ENCODE measurements around the gene MRPL45.
A peak's percentile ranks its signal among the peaks of the same experiment; 100 is the strongest.

Gene MRPL45

DNA sequence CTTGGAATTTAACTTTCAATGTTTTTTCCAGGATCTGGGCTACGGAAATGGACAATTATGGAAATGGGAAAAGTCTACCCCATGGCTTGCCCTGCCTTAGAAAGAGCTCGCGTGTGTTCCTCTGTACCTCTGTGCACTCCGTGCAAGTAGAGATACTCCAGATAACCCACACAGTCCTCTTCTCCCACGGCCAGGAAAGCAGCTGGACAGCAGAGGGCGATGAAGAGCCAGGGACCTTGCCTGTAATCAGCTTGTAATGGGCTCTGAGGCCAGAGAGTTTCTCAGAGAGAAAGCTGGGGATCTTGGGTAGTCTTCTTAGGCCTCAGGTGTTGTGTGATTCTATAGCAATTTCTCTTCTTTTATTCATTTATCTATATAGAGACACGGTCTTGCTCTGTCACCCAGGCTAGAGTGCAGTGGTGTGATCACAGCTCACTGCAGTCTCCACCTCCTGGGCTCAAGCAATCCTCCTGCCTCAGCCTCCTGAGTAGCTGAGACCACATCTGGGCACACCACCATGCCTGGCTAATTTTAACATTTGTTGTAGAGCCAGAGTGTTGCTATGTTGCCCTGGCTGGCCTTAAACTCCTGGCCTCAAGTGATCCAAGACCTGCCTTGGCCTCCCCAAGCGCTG is 52.2 kb downstream of the MRPL45 start:
- peak; percentile 75 for DNase-seq (ENCODE audit: low read depth)

DNA sequence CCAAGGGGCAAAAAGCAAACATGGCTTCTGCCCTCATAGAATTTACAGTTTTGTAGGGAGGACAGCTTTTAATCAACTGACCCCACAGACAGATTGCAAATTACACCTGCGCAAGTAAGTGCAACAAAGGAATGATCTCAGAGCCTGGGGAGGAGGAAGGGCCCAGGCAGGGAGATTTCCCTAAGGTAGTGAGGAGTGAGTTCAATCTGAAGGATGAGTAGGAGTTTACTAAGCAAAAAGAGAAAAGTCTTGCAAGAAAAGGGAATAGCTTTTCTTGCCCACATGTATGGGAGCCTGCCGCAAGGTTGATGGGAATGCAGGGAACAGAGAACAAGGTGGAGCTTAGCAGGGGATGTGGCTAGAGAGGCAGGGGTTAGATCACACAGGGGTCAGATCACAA is 53.1 kb downstream of the MRPL45 start:
- no peak for DNase-seq (ENCODE audit: low read depth)

DNA sequence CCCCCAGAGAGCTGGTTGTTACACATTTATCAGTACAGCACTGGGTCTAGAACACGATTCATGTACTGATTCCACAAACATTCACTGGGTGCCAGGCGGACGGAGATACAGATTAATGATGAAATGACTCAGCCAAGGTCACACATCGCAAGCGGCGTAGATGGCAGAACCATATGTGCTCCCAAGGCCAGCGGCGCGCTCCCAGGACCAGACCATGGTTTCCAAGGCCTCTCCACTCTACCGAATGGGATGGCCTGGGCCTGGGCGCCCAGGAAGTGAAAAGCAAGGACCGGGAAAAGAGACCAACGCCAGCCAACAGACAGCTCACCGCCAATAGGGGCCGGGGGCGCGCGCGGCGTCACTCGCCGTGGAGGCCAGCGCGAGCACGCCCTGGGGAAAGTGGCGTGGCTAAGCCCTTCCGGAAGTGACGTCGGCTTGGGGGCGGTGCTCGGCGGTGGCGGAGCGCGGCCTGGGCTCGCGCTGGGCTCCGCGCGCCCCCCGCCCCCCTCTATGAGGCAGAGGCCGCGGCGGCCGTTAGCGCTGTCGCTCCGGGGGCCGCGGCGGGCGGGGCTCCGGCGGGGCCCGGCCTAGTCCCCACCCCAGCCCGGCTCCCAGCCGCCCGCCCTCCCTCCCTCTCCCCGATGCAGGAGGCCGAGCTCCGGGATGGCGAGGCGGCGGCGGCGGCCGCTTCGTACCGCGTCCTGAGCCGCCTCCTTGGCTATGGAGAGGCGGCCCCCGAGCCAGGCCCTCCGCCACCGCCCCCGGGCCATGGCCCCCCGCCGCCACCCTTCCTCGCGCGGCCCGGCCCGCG is 54.6 kb downstream of the MRPL45 start, which contains the start of gene SOCS7:
Gene SOCS7 (plus strand): TSS at position 433 of the 811 bp plus-strand sequence. CDS start 209 bp downstream, at position 642.
- peak; percentile 89 for DNase-seq (ENCODE audit: low read depth)

DNA sequence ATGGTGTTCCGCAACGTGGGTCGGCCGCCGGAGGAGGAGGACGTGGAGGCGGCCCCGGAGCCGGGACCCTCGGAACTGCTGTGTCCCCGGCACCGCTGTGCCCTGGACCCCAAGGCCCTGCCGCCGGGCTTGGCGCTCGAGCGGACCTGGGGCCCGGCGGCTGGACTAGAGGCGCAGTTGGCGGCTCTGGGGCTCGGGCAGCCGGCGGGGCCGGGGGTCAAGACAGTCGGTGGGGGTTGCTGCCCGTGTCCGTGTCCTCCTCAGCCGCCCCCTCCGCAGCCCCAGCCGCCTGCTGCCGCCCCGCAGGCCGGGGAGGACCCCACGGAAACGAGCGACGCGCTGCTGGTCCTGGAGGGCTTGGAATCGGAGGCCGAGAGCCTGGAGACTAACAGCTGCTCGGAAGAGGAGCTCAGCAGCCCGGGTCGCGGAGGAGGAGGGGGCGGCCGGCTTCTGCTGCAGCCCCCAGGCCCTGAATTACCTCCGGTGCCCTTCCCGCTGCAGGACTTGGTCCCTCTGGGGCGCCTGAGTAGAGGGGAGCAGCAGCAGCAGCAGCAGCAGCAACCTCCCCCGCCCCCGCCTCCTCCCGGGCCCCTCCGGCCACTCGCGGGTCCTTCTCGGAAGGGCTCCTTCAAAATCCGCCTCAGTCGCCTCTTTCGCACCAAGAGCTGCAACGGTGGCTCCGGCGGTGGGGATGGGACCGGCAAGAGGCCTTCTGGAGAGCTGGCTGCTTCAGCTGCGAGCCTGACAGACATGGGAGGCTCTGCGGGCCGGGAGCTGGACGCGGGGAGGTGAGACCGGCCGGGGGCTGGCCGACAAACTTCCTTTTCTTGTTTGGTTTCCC is 55.5 kb downstream of the MRPL45 start:
- DNase-seq (ENCODE audit: low read depth), result no peak

DNA sequence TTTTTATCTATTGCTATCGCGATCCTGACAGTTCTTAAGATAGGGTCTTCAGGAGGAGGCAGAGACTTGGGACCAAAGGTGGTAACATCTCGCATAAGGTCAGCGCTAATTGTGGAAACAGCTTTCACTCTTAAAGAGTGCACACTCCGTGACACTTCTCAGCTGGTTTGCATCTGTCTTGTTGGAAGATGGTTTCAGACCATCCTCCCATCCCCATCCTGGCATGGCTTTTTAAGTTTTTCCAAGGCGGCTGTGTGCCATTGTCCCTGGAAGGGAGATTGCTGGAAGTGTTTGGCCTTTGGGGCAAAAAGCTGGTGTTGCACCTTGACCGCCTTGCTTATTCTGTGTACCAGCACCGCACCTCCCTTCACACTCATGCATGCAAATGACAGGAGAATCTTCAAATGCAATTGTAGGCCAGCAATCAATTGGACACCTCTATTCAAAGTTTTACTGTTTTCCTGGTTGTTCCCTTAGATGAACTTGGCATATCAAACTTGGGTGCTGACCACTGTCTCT is 56.2 kb downstream of the MRPL45 start:
- no peak for DNase-seq (ENCODE audit: low read depth)

DNA sequence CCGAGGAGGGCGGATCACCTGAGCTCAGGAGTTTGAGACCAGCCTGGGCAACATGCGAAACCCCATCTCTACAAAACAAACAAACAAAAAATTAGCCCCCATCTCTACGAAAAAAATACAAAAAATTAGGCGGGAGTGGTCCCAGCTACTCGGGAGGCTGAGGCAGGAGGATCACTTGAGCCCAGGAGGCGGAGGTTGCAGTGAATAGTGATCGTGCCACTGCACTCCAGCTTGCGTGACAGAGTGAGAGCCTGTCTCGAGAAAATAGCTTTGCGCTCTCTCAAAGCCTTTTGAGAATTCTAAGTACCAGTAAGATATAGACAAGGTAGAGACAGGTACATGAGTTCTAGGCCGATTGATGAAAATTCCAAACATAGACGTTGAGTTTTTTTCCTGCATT is 56.7 kb downstream of the MRPL45 start:
- DNase-seq (ENCODE audit: low read depth), result no peak

DNA sequence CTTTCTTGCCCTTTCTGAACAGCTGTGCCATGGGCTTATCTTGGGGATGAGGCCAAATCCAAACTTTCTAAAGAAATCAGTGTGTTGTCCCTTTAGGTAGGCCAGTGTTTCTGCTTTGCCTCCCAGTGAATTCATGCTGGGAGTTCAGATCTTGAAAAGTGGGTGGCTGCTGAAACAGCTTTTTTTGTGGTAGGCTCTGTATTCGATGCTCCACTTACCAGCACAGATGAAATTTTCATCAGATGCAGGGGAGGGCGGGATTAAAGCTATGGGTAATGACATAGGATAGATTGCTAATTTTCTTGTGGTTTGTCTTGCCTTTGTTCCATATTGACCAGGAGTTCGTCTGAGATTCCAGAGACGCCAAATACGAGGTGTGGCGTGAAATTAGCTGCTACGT is 57.5 kb downstream of the MRPL45 start:
- DNase-seq (ENCODE audit: low read depth), result no peak

DNA sequence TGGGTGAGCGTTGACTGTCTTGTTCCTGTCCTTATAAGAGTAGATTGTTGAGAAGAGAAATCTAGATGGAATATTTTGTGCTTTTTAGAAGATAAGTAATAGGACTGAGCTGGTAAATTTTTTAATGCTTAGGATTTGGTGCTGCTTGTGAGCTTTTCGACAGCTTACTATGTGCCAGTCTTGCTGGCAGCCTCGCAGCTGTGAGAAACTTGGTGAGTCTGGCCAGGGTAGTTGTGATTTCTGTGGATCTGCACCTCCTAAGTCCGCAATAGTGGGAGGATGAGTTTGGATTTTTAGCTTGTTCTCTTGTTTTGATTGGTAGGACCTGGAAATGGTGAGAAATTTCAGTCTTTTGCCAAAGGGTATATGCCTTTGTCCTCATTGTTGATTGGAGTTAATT is 58.3 kb downstream of the MRPL45 start:
- no peak for DNase-seq (ENCODE audit: low read depth)

DNA sequence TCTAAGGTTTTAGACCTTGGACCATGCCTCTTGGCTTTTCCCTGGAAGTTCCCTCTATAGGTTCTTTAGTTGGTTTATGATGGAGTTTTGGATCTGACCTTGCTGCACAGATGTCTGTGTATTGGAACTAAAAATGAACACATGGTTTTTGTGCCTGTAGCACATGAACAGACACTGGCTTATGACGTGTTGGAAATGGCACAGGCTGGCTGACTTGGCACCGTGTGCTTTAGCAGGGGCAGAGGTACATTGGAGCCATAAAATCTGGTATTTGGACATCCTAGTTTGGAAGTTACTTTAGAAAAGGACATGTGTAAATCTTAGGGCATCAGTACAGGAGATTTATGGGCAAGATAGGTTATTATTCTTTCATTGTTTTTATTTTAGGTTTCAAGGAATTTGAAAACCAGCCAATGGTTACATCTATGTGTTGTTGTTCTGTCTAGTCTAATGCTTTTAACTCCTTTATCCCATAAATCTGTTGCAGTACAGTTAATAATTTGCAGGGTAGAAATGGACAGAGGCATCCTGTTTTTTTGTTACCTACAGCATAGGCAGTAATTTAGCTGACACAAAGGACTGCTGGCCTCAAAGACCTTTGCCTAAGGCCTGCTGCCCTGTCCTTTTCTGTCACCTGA is 60.6 kb downstream of the MRPL45 start:
- no peak for DNase-seq (ENCODE audit: low read depth)

DNA sequence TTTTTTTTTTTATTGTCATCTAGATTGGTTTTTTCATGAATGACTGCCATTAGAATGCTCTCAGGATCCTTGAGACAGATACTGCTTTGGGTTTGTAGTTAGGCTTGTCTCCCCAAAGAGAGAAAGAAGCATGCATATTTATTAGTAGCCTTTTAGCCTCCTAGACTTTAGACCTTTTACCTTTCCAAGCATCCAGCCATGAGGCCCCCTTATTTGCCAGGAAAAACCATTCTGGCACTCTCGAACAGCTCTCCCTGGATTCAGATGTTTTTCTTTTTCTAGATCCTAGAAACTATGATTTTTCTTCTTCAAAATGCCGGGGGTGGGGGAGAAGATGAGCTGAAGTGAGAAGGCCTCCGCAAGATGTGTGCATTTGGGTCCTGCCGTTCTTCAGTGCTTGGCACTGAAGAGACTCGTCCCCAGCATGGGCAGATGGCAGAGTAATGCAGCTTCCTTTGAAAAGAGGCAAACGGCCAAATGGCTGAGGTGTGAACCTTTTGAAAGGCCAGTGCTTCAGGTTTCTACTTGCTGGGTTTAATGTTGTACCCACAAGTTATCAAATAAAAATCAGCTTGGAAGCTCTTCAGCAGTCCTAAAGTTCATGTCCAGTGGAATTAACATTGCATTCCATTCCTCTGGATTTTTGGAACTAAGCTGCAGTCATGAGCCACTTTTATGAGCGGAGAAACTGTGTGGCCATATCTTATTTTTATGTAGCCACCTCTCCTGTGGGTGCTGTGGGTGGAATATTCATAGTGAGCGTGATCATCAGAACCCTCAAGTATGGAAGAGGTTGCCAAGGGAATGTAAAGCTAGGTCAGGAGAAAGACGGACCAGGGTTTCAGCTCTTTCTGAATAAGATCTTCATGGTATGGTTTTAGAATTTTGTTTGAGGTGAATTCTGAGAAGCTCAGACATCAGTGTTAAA is 61.9 kb downstream of the MRPL45 start:
- DNase-seq (ENCODE audit: low read depth), result no peak

DNA sequence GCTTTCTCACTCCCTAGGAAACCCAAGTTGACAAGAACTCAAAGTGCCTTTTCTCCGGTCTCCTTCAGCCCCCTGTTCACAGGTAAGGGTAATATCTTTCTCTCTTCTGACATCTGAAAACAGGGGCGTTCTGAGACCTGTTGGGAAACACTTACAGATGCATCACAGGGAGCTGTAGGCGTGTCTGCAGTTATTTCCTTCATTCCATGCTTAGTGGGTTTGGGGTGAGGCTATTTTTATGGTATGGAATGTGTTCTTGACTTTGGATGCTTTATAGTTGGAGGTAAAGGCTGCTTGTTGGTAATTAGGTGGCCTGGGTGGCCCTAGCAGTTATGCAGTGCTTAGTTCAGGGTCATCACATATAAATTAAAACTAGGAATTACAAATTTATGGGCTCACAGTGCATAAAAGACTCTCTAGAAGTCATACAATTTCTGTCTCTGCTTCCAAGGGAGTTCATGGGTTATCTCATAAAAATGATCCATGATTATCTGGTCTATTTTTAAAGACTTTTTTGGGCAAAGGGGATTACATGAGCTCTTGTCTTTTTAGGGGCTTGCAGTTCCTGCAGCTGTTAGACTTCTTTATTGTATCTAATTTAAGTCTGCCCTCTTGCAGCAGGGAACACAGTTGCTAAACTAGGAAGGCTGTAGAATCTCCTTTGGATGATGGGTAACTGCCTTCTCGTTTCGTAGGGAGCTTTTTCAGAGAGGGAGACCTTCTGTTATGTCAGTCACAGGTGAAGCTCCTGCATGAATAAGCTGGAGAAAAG is 64.9 kb downstream of the MRPL45 start:
- no peak for DNase-seq (ENCODE audit: low read depth)

DNA sequence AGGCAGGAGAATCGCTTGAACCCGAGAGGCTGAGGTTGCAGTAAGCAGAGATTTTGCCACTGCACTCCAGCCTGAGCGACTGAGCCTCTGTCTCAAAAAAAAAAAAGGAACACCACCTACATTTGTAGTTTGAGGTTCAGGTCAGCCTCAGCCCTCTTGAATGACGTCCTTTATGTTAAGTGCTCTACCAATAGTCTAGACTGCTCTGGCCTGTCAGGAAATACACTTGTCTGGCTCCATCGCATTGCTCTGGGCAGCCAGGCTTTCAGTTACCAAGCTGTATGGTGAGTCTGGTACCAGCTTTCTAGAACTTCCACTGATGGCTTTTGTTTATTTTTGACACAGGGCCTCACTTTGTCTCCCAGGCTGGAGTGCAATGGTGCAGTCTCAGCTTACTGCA is 66.0 kb downstream of the MRPL45 start:
- no peak for DNase-seq (ENCODE audit: low read depth)

DNA sequence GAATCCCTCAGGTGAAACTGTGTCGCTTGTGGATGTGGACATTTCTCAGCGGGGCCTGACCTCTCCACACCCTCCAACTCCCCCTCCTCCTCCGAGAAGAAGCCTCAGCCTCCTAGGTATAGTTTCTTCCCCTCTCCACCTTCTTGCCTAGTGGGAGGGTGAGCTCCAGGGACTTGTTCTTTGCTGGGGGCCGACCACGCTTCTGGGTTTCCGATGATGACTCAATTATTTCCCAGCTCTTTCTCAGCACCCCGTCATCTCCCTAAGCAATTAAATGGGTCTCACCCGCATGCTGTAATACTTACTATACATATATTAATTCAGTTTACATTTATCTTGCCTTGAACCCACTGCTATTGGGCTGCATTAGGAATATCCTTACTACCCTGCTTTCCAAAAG is 67.8 kb downstream of the MRPL45 start:
- DNase-seq (ENCODE audit: low read depth), result no peak

DNA sequence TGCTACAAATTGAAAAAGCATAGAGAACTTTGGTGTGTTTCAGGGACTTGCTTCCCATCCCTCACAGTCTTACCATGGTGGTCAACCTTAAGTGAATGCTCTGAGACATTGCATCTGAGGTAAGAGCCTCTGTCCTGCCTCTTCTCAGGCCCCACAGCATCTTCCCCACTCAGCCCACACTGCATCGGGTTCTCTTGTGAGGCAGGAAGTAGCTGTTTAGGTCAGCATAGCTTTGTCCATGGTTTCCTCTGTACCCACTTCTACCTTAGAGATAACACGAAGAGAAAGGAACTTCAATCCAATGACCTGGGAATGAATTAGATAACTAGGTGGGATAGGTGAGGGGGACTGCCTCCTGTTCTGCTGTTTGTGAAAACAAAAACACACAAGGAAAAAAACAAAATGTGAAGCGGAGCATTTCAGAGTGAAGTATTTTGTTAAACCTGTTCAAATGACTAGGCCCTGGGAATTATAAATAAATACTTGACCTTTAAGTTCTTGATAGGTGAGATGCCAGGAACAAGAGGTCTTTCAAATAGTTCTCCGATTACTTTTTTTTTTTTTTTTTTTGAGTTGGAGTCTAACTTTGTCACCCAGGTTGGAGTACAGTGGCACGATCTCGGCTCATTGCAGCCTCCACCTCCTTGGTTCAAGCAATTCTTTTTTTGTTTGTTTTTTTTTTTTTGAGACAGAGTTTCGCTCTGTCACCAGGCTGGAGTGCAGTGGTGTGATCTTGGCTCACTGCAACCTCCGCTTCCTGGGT is 72.3 kb downstream of the MRPL45 start:
- DNase-seq (ENCODE audit: low read depth), result no peak
